ENCODE data around the gene PARP16.

DNA sequence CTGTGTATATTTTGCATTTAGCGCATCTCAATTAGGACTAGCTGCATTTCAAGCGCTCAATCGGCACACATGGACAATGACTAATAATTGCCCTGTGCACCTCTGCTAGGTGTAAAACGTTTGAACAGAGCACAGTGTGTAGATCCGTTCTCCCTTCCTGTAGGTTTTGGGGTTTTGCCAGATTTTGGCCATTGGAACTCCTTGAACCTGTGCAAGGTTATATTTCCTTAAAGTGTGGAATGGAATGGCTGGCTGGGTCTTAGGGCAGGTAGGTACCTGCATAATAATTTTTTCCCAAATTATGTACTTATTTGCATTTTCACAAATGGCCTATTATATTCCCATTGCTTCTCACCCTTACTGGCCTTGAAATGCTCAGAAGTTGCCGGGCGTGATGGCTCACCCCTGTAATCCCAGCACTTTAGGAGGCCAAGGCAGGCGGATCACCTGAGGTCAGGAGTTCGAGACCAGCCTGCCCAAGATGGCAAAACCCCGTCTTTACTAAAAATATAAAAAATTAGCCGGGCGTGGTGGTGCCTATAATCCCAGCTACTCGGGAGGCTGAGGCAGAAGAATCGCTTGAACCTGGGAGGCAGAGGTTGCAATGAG lies 18.6 kb upstream of the PARP16 start:
- no peak for TF ChIP-seq POLR2A (IDR thresholded peaks at IDR 0.05; ENCODE audit: borderline replicate concordance, extremely low read depth, insufficient read depth, insufficient read length)
- no peak for TF ChIP-seq ZFX (IDR thresholded peaks at IDR 0.05)
- no peak for TF ChIP-seq EZH2 (IDR thresholded peaks at IDR 0.05)
- TF ChIP-seq FOSL1 (IDR thresholded peaks at IDR 0.05; ENCODE audit: low read depth), result no peak
- TF ChIP-seq, protein P1, sequence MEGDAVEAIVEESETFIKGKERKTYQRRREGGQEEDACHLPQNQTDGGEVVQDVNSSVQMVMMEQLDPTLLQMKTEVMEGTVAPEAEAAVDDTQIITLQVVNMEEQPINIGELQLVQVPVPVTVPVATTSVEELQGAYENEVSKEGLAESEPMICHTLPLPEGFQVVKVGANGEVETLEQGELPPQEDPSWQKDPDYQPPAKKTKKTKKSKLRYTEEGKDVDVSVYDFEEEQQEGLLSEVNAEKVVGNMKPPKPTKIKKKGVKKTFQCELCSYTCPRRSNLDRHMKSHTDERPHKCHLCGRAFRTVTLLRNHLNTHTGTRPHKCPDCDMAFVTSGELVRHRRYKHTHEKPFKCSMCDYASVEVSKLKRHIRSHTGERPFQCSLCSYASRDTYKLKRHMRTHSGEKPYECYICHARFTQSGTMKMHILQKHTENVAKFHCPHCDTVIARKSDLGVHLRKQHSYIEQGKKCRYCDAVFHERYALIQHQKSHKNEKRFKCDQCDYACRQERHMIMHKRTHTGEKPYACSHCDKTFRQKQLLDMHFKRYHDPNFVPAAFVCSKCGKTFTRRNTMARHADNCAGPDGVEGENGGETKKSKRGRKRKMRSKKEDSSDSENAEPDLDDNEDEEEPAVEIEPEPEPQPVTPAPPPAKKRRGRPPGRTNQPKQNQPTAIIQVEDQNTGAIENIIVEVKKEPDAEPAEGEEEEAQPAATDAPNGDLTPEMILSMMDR (IDR thresholded peaks at IDR 0.05 in 2 of 3, conservative IDR thresholded peaks at IDR 0.05 in 1 of 3; ENCODE audit: borderline replicate concordance in 1 of 3, insufficient read depth in 1 of 3, low read depth in 2 of 3, low read length in 2 of 3), result no peak
- TF ChIP-seq, protein P2, sequence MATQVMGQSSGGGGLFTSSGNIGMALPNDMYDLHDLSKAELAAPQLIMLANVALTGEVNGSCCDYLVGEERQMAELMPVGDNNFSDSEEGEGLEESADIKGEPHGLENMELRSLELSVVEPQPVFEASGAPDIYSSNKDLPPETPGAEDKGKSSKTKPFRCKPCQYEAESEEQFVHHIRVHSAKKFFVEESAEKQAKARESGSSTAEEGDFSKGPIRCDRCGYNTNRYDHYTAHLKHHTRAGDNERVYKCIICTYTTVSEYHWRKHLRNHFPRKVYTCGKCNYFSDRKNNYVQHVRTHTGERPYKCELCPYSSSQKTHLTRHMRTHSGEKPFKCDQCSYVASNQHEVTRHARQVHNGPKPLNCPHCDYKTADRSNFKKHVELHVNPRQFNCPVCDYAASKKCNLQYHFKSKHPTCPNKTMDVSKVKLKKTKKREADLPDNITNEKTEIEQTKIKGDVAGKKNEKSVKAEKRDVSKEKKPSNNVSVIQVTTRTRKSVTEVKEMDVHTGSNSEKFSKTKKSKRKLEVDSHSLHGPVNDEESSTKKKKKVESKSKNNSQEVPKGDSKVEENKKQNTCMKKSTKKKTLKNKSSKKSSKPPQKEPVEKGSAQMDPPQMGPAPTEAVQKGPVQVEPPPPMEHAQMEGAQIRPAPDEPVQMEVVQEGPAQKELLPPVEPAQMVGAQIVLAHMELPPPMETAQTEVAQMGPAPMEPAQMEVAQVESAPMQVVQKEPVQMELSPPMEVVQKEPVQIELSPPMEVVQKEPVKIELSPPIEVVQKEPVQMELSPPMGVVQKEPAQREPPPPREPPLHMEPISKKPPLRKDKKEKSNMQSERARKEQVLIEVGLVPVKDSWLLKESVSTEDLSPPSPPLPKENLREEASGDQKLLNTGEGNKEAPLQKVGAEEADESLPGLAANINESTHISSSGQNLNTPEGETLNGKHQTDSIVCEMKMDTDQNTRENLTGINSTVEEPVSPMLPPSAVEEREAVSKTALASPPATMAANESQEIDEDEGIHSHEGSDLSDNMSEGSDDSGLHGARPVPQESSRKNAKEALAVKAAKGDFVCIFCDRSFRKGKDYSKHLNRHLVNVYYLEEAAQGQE (IDR thresholded peaks at IDR 0.05; ENCODE audit: low read depth), result no peak

All from HCT116 (cell line).